ENCODE measurements around the gene IRAK2. TPM values are rescaled to one million over a fixed set of nuclear protein-coding genes. Genes with fewer than 3 reads are reported as not detected.

IRAK2 gene
- total and polyA plus RNA-seq, 2 experiments from 2014 or later = 2.5 to 3.7 TPM

DNA sequence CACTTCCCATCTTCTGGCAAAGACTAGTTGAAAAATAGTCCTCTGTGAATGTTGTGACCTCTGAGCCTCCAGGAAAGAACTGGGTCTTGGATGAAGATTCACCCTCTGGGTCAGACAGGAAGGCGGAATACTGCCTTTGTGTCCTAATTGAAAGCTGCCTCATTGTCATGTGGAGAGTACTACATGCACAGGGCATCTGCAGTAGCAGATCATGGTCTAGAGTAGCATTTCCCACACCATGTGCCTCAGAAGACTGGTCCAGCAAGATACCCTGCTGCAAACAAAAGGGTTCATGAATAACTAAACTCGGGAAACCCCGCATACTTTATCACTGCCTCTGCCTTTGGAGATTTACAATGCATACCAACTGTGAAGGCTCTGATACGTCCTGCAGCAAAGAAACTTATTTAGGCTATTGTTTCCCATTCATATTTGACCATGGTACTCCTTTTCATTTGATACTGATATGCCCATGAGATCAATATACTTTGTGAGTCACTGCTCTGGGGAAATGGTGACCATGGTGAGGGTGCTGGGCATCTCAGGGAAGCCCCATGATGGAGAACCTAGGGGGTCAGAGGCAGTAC is 22.7 kb downstream of the IRAK2 start:
- H3K9me3 ChIP-seq (ENCODE audit: low read depth) = no peaks in the 10 kb centered on the region
- no peak overlapping the region for H3K27ac ChIP-seq
- no peak overlapping the region for H3K4me3 ChIP-seq
- peaks cover 13% of the 10 kb centered on the region for H3K4me1 ChIP-seq (ENCODE audit: insufficient read depth)
- no peaks in the 10 kb centered on the region for H3K27me3 ChIP-seq
- TF ChIP-seq EZH2phosphoT487 (IDR thresholded peaks at IDR 0.05; ENCODE audit: low read depth, severe bottlenecking, unreplicated experiment) (no peak), EZH2 (IDR thresholded peaks at IDR 0.05; ENCODE audit: borderline replicate concordance) (no peak)
- TF ChIP-seq, protein P1, sequence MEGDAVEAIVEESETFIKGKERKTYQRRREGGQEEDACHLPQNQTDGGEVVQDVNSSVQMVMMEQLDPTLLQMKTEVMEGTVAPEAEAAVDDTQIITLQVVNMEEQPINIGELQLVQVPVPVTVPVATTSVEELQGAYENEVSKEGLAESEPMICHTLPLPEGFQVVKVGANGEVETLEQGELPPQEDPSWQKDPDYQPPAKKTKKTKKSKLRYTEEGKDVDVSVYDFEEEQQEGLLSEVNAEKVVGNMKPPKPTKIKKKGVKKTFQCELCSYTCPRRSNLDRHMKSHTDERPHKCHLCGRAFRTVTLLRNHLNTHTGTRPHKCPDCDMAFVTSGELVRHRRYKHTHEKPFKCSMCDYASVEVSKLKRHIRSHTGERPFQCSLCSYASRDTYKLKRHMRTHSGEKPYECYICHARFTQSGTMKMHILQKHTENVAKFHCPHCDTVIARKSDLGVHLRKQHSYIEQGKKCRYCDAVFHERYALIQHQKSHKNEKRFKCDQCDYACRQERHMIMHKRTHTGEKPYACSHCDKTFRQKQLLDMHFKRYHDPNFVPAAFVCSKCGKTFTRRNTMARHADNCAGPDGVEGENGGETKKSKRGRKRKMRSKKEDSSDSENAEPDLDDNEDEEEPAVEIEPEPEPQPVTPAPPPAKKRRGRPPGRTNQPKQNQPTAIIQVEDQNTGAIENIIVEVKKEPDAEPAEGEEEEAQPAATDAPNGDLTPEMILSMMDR (IDR thresholded peaks at IDR 0.05; ENCODE audit: poor library complexity) = no peak
- no peaks in the 10 kb centered on the region for H3K9me2 ChIP-seq (replicated peaks; ENCODE audit: insufficient read depth)
- no peaks in the 10 kb centered on the region for H3K36me3 ChIP-seq (replicated peaks; ENCODE audit: insufficient read depth, low read depth)
- WGBS (ENCODE audit: low lambda C conversion rate, missing lambda C conversion rate) = 84% methylated on average over 4 of the region's 4 CpGs
- no peak overlapping the region for H2AFZ ChIP-seq
- H4K20me1 ChIP-seq (ENCODE audit: insufficient read depth, poor library complexity, severe bottlenecking) = no peaks in the 10 kb centered on the region
- no peak for DNase-seq (ENCODE audit: low spot score)
- H3K4me2 ChIP-seq = no peak overlapping the region
- no peaks in the 10 kb centered on the region for H3K79me2 ChIP-seq

DNA sequence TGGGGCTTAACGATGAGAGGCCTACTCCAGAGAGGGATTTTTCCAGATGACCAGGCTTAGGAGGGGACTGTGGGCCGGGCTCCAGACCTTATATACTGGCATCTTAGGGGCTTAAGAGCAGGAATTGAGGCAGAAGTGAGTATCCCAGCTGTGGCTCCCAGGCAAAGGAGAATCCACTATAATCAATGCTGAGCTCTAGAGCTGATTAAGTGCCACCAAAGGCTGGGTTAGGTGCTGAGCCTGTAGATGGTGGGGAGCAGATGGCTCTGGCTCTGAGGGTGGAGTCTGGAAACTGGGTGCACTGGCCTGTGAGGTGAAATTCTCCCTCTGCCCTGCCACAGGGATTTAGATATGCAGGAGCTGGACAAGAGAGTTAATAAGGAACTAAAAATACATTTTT is 23.2 kb downstream of the IRAK2 start:
- Histone ChIP-seq H3K9me3 (ENCODE audit: low read depth) (no peaks in the 10 kb centered on the region), H3K4me3 (no peak overlapping the region), H3K4me2 (no peak overlapping the region), H3K36me3 (replicated peaks; ENCODE audit: insufficient read depth, low read depth) (no peaks in the 10 kb centered on the region), H2AFZ (no peak overlapping the region), H4K20me1 (ENCODE audit: insufficient read depth, poor library complexity, severe bottlenecking) (no peaks in the 10 kb centered on the region), H3K9me2 (replicated peaks; ENCODE audit: insufficient read depth) (no peaks in the 10 kb centered on the region), H3K4me1 (ENCODE audit: insufficient read depth) (peaks cover 18% of the 10 kb centered on the region), H3K27me3 (no peaks in the 10 kb centered on the region), H3K79me2 (no peaks in the 10 kb centered on the region), H3K27ac (no peak overlapping the region)
- 86% methylated on average over 2 of the region's 2 CpGs for WGBS (ENCODE audit: low lambda C conversion rate, missing lambda C conversion rate)
- DNase-seq (ENCODE audit: low spot score) = no peak
- TF ChIP-seq, protein P1 (IDR thresholded peaks at IDR 0.05; ENCODE audit: poor library complexity) = no peak
- TF ChIP-seq EZH2 (IDR thresholded peaks at IDR 0.05; ENCODE audit: borderline replicate concordance) (no peak), EZH2phosphoT487 (IDR thresholded peaks at IDR 0.05; ENCODE audit: low read depth, severe bottlenecking, unreplicated experiment) (no peak)

DNA sequence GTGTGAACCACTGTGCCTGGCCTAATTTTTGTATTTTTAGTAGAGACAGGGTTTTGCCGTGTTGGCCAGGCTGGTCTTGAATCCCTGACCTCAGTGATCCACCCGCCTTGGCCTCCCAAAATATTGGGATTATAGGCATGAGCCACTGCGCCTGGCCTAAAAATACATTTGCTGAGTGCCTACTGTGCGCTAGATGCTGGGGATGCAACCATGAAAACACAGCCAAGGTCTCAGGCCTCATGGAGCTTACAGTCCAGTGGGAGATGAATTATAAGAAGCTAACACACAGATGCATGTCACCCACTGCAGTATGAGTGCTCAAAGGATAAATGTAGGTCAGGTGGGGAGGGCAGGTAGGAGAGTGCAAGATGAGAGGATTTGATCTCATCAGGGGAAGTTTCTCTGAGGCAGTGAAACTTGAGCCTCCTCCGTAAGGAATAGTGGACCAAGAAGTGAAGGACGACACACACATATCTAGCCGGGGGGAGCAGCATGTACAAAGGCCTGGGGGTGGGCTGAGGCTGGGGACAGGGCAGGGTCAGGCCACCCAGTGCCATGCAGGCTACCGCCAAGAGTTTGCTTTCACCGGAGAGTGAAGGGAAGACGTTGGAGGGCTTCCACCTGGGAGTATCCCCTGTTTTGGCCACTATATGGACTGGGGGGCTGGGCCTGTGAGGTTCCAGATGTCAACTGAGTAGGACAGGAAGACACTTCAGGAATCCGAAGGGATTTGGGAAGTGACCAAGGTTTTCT is 24.3 kb downstream of the IRAK2 start:
- no peak overlapping the region for H3K4me3 ChIP-seq
- H3K36me3 ChIP-seq (replicated peaks; ENCODE audit: insufficient read depth, low read depth) = no peaks in the 10 kb centered on the region
- no peaks in the 10 kb centered on the region for H4K20me1 ChIP-seq (ENCODE audit: insufficient read depth, poor library complexity, severe bottlenecking)
- H3K79me2 ChIP-seq = no peaks in the 10 kb centered on the region
- H3K9me2 ChIP-seq (replicated peaks; ENCODE audit: insufficient read depth) = no peaks in the 10 kb centered on the region
- no peaks in the 10 kb centered on the region for H3K9me3 ChIP-seq (ENCODE audit: low read depth)
- no peak overlapping the region for H2AFZ ChIP-seq
- H3K27ac ChIP-seq = no peak overlapping the region
- H3K4me1 ChIP-seq (ENCODE audit: insufficient read depth) = peaks cover 26% of the 10 kb centered on the region
- TF ChIP-seq EZH2 (IDR thresholded peaks at IDR 0.05; ENCODE audit: borderline replicate concordance) (no peak), EZH2phosphoT487 (IDR thresholded peaks at IDR 0.05; ENCODE audit: low read depth, severe bottlenecking, unreplicated experiment) (no peak)
- TF ChIP-seq, protein P1 (IDR thresholded peaks at IDR 0.05; ENCODE audit: poor library complexity) = no peak
- no peak for DNase-seq (ENCODE audit: low spot score)
- H3K4me2 ChIP-seq = no peak overlapping the region
- WGBS (ENCODE audit: low lambda C conversion rate, missing lambda C conversion rate) = 90% methylated on average over 11 of the region's 11 CpGs
- no peaks in the 10 kb centered on the region for H3K27me3 ChIP-seq
